IMR-90 (cell line): ENCODE data around the gene ST7. TPM values are rescaled to one million over a fixed set of nuclear protein-coding genes. Genes with fewer than 3 reads are reported as not detected.

Experiments used
- ATAC-seq: fragments of 200-7000 bp; cut with Tn5 transposase; 2 replicates; pipeline ENCODE4 v1.9.1; 2020; ENCODE audit warnings: low read depth, mild to moderate bottlenecking, moderate library complexity
- BruUV-seq: library from RNA; stranded (reverse); fragments of 400-500 nt; replicated peaks from 2 replicates; lab custom pipeline; 2021; lab: Mats Ljungman, UMichigan
- CTCF ChIA-PET: fragments of 300-600 bp; formaldehyde crosslinking; extraction: SDS; loops from one replicate; lab custom pipeline; 2021; ENCODE audit warnings: antibody characterized with exemption; lab: Yijun Ruan, JAX
- POLR2A ChIA-PET: fragments of 300-600 bp; sonication (Branson Sonifier 250); formaldehyde crosslinking; loops from one replicate; lab custom pipeline; 2022; ENCODE audit warnings: antibody characterized with exemption; ENCODE audit not compliant: unreplicated experiment; lab: Charles Lee
- DNase-seq: peaks from one replicate; pipeline ENCODE4 v3.0.0; 2013
- H2AFZ ChIP-seq: replicated peaks from 2 replicates; pipeline ENCODE3; 2013; ENCODE audit warnings: low read length, mild to moderate bottlenecking; ENCODE audit not compliant: poor library complexity
- H2AK5ac ChIP-seq: 2 replicates; pipeline ENCODE4 v1.6.1; 2013; ENCODE audit warnings: low read depth, low read length, inconsistent platforms
- H2AK9ac ChIP-seq: replicated peaks from 2 replicates; pipeline ENCODE3; 2013; ENCODE audit warnings: mild to moderate bottlenecking, low read depth, low read length, moderate library complexity; ENCODE audit not compliant: poor library complexity
- H2BK120ac ChIP-seq: 2 replicates; pipeline ENCODE4 v1.6.1; 2013; ENCODE audit warnings: low read depth, low read length, inconsistent platforms
- H2BK15ac ChIP-seq: 3 replicates; pipeline ENCODE4 v1.6.1; 2013; ENCODE audit warnings: low read depth, low read length, inconsistent platforms
- H2BK20ac ChIP-seq: 2 replicates; pipeline ENCODE4 v1.6.1; 2013; ENCODE audit warnings: low read depth, mild to moderate bottlenecking, inconsistent platforms, low read length, moderate library complexity
- H2BK5ac ChIP-seq: 2 replicates; pipeline ENCODE4 v1.6.1; 2013; ENCODE audit warnings: mild to moderate bottlenecking, low read depth, low read length, inconsistent platforms; ENCODE audit not compliant: poor library complexity, severe bottlenecking
- H3K14ac ChIP-seq: replicated peaks from 2 replicates; pipeline ENCODE4 v1.6.1; 2013; ENCODE audit warnings: low read depth, low read length, inconsistent platforms
- H3K18ac ChIP-seq: 2 replicates; pipeline ENCODE4 v1.6.1; 2013; ENCODE audit warnings: low read depth, low read length, control low read depth
- H3K23ac ChIP-seq: 2 replicates; pipeline ENCODE4 v1.6.1; 2013; ENCODE audit warnings: low read depth, low read length, inconsistent platforms
- H3K27ac ChIP-seq: 2 replicates; pipeline ENCODE4 v1.5.1; 2013; ENCODE audit warnings: mild to moderate bottlenecking, control low read depth, low read length; ENCODE audit not compliant: insufficient read depth
- H3K27me3 ChIP-seq: 2 replicates; pipeline ENCODE4 v1.6.1; 2013; ENCODE audit warnings: low read length; ENCODE audit not compliant: control insufficient read depth, insufficient read depth
- H3K36me3 ChIP-seq: 2 replicates; pipeline ENCODE4 v1.6.1; 2013; ENCODE audit warnings: low read length, mixed read lengths; ENCODE audit not compliant: control insufficient read depth, insufficient read depth
- H3K4ac ChIP-seq: 2 replicates; pipeline ENCODE4 v1.6.1; 2013; ENCODE audit warnings: low read depth, low read length, inconsistent platforms
- H3K4me1 ChIP-seq: 2 replicates; pipeline ENCODE4 v1.6.1; 2013; ENCODE audit warnings: low read length, mixed read lengths; ENCODE audit not compliant: control insufficient read depth, insufficient read depth
- H3K4me2 ChIP-seq: 2 replicates; pipeline ENCODE4 v1.6.1; 2013; ENCODE audit warnings: low read depth, mild to moderate bottlenecking, control low read depth, low read length, moderate library complexity
- H3K4me3 ChIP-seq: 2 replicates; pipeline ENCODE4 v1.5.1; 2013; ENCODE audit warnings: low read depth, mild to moderate bottlenecking, control low read depth, low read length, moderate library complexity; ENCODE audit not compliant: insufficient read depth
- H3K56ac ChIP-seq: 2 replicates; pipeline ENCODE4 v1.6.1; 2013; ENCODE audit warnings: low read length, inconsistent platforms; ENCODE audit not compliant: insufficient read depth; ENCODE audit errors: extremely low read depth
- H3K79me1 ChIP-seq, 2 experiments: 2 replicates each; pipeline ENCODE4 v1.6.1; 2013; ENCODE audit warnings: low read length in 2 of 2, inconsistent platforms in 1 of 2, low read depth in 1 of 2
- H3K9ac ChIP-seq: 2 replicates; pipeline ENCODE4 v1.6.1; 2013; ENCODE audit warnings: low read depth, low read length, control low read depth
- H3K9me1 ChIP-seq: 2 replicates; pipeline ENCODE4 v1.6.1; 2013; ENCODE audit warnings: low read length, inconsistent platforms; ENCODE audit not compliant: insufficient read depth
- H3K9me3 ChIP-seq: 2 replicates; pipeline ENCODE4 v1.6.1; 2013; ENCODE audit warnings: low read length; ENCODE audit not compliant: control insufficient read depth, insufficient read depth
- H4K20me1 ChIP-seq: 2 replicates; pipeline ENCODE4 v1.6.1; 2013; ENCODE audit warnings: low read length, inconsistent platforms; ENCODE audit not compliant: insufficient read depth
- H4K5ac ChIP-seq: 2 replicates; pipeline ENCODE4 v1.6.1; 2013; ENCODE audit warnings: mild to moderate bottlenecking, low read depth, low read length, control low read depth
- H4K8ac ChIP-seq, 2 experiments: 2 replicates each; pipeline ENCODE4 v1.6.1; 2013; ENCODE audit warnings: low read depth in 2 of 2, low read length in 2 of 2, control low read depth in 1 of 2, inconsistent platforms in 1 of 2
- H4K91ac ChIP-seq: 2 replicates; pipeline ENCODE4 v1.6.1; 2013; ENCODE audit warnings: low read depth, low read length, inconsistent platforms; ENCODE audit not compliant: insufficient read depth
- BHLHE40 ChIP-seq: fragments of 150-350 bp; IDR thresholded peaks from 2 replicates; pipeline ENCODE4 v1.6.1; 2016; ENCODE audit warnings: mild to moderate bottlenecking, low read depth, low read length
- CEBPB ChIP-seq: IDR thresholded peaks from 2 replicates; pipeline ENCODE4 v1.6.1; 2012; ENCODE audit warnings: low read depth, low read length, improper control_type of control experiment
- CHD1 ChIP-seq: IDR thresholded peaks from 2 replicates; pipeline ENCODE4 v1.6.1; 2012; ENCODE audit warnings: low read depth, low read length, improper control_type of control experiment
- FOS ChIP-seq: fragments of 150-350 bp; IDR thresholded peaks from 2 replicates; pipeline ENCODE4 v1.6.1; 2016; ENCODE audit warnings: low read depth, low read length
- MAZ ChIP-seq: IDR thresholded peaks from 2 replicates; pipeline ENCODE4 v1.6.1; 2012; ENCODE audit warnings: low read depth, mild to moderate bottlenecking, low read length, improper control_type of control experiment, moderate library complexity, borderline replicate concordance
- MXI1 ChIP-seq: IDR thresholded peaks from 2 replicates; pipeline ENCODE4 v1.6.1; 2012; ENCODE audit warnings: low read depth, mild to moderate bottlenecking, low read length, moderate library complexity, borderline replicate concordance
- NFE2L2 ChIP-seq: fragments of 150-350 bp; IDR thresholded peaks from 2 replicates; pipeline ENCODE4 v1.6.1; 2016; ENCODE audit warnings: low read depth, mild to moderate bottlenecking, low read length
- RAD21 ChIP-seq: IDR thresholded peaks from 2 replicates; pipeline ENCODE4 v1.6.1; 2012; ENCODE audit warnings: low read length, improper control_type of control experiment
- RCOR1 ChIP-seq: IDR thresholded peaks from 2 replicates; pipeline ENCODE4 v1.6.1; 2012; ENCODE audit warnings: mild to moderate bottlenecking, low read length, improper control_type of control experiment; ENCODE audit not compliant: insufficient replicate concordance
- WGBS, 2 experiments: methylation state at CpG; one replicate each; pipeline versions ENCODE4 v1.1.5 to v1.1.7; 2013; ENCODE audit warnings: missing lambda C conversion rate in 2 of 2; ENCODE audit not compliant: insufficient read length in 1 of 2; ENCODE audit errors: extremely low coverage in 2 of 2; 5-methylcytosine and 5-hydroxymethylcytosine counted together
- dilution Hi-C: fragments of 300-500 bp; cut with HindIII; formaldehyde crosslinking; loops from one replicate; pipeline ENCODE4 v1.14.3; 2018; ENCODE audit warnings: low sequenced_read_pairs; ENCODE audit not compliant: unreplicated experiment
- in situ Hi-C: fragments of 300-500 bp; cut with MboI; formaldehyde crosslinking; loops from 3 replicates; pipeline ENCODE4 v1.14.3; 2019; ENCODE audit warnings: low sequenced_read_pairs, inconsistent platforms, mixed read lengths
- intact Hi-C: fragments of 100-400 bp; cut with micrococcal nuclease; formaldehyde crosslinking; loops from 2 replicates; pipeline ENCODE4 v1.10.0; 2022
- polyA plus RNA-seq, 3 experiments: library from polyadenylated mRNA; depleted of rRNA; stranded (reverse); fragments of >200 nt; gene quantifications; 2 replicates each; pipeline ENCODE4 v1.2.3, GENCODE V29; 2012; ENCODE audit warnings: low replicate concordance in 1 of 3
- total RNA-seq: library from RNA; depleted of rRNA; stranded (reverse); fragments of >200 nt; gene quantifications from 2 replicates; pipeline ENCODE4 v1.2.3, GENCODE V29; 2012
- TF ChIP-seq, protein P1 (sequence below): fragments of 150-350 bp; IDR thresholded peaks from 2 replicates; pipeline ENCODE4 v1.6.1; 2017; ENCODE audit warnings: mild to moderate bottlenecking, antibody characterized with exemption, low read length, low read depth
- TF ChIP-seq, protein P2 (sequence below): fragments of 150-350 bp; IDR thresholded peaks from 2 replicates; pipeline ENCODE4 v1.6.1; 2016; ENCODE audit warnings: low read depth, mild to moderate bottlenecking, low read length, moderate library complexity, borderline replicate concordance

ST7 gene
- total and polyA plus RNA-seq, 2 of the 4 experiments (the other 2 are of a cell fraction), result 18.6 to 26.0 TPM

DNA sequence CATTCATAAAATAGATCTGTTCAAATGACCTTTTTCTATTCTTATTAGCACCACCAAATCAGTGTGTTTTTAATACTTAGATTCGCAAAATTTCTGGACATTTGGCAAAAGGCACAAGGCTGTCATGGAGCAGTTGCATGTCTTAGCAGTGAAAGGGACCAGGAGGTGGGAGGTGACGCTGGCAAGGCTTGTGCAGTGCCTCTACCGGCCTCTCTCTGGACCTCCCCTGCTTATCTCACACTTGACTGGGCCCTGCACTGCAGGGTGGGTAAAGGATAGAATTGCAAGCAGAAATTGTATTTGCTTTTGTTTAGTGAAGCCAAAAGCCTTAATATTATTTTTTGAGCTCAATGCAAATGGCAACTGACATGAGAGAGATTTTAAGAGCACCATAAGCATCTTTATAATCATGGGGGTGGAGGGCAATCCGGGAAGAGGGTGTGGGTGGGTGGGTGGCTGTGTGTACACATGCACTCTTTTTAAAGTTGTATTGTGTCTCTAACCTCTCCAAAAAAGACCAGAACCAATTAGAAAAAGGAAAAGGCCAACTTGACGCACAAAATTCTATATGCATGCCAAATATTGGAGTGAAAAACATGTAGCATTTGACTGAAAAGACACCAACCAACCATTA, 263.3 kb downstream of the ST7 start (continued):
- TF ChIP-seq CHD1, result no peak

DNA sequence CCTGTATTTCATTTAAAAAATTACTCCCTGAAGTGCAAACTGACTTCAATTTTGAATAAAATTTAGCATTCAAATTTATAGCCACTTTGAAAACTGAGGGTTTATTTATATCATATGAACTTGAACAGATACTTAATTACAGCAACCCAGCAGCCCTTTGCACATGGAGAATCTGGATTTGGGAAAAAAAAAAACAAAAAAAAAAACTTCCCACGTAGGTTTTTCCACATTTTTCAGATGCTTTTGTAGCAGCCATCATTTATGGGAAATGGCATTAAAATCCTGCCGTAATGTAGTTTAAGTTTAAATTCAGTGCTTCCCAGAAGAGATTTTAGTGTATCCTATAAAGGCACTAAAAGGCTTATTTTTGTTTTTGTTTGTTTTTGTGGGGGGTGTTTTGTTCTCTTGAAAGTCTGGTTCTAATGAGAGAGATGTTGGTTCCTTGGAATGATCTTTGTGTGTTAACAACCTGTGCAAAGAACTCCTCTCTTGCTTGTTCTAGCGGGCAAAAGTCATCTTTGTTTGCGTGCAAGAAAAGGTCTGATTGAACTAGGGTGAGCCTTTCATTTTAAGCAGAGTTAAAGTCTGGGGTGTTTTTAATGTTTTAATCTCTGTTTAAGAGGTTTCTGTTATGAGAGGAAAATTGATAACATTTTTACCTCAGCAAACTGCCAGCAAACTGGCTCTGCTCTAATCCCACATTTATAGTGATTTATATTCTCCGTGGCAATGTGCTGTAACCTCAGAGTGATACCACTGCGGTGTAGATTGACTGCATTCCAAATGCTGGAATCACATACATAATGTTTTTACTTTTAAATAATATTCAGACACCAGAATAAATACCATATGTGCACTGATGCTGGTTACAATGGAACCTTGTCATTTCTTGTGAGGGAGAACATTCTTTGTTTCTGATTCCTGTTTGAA, 264.1 kb downstream of the ST7 start:
- H2AK5ac ChIP-seq, result no peak overlapping the region
- no peaks in the 10 kb centered on the region for H3K79me1 ChIP-seq
- H3K14ac ChIP-seq, result peak overlapping the region; percentile 26; the same call in 1 of the 2 replicates
- H3K4me3 ChIP-seq, result no peak overlapping the region
- no peaks in the 10 kb centered on the region for H3K27me3 ChIP-seq
- H3K27ac ChIP-seq, result peak overlapping the region; percentile 91; the same call in 1 of the 2 replicates
- H2AK9ac ChIP-seq, result no peak overlapping the region
- peak overlapping the region; percentile 84; the same call in 1 of the 2 replicates for H3K4ac ChIP-seq
- H4K8ac ChIP-seq, result peak overlapping the region in 1 of 2 experiments; percentile 86; a peak in 3 of 4 replicates
- DNase-seq (peak; percentile 82), ATAC-seq (peak; percentile 68)
- no CpG with 5 or more reads among the region's 6 CpGs for WGBS, 2 experiments
- H3K36me3 ChIP-seq, result peaks cover 5% of the 10 kb centered on the region; the same call in 1 of the 2 replicates
- no peak overlapping the region for H2BK15ac ChIP-seq
- peak overlapping the region; percentile 94 for H2BK5ac ChIP-seq
- POLR2A ChIA-PET, result interaction anchor here (0.6 kb wide), 1 partner anchor 46 kb away, joined by 3 read pairs; no protein-coding TSS in a partner anchor
- H3K9me1 ChIP-seq, result no peaks in the 10 kb centered on the region; the same call in none of the 2 replicates
- peak overlapping the region; percentile 92 for H3K18ac ChIP-seq
- H2BK20ac ChIP-seq, result peak overlapping the region; percentile 81
- CTCF ChIA-PET, result no interaction called here
- dilution Hi-C loops, result no loop called here
- in situ Hi-C loops, result no loop called here
- intact Hi-C loops, result no loop called here
- peak overlapping the region; percentile 2; the same call in 1 of the 2 replicates for H3K4me2 ChIP-seq
- H2BK120ac ChIP-seq, result peak overlapping the region; percentile 96
- peak overlapping the region; percentile 61; the same call in 1 of the 2 replicates for H3K23ac ChIP-seq
- no peak overlapping the region for H2AFZ ChIP-seq
- H4K20me1 ChIP-seq, result no peaks in the 10 kb centered on the region
- no TSS peak for BruUV-seq
- H3K9me3 ChIP-seq, result no peaks in the 10 kb centered on the region
- H3K56ac ChIP-seq, result peak overlapping the region; percentile 88; the same call in 1 of the 2 replicates
- H3K4me1 ChIP-seq, result peaks cover 14% of the 10 kb centered on the region
- no peak overlapping the region for H3K9ac ChIP-seq
- peak overlapping the region; percentile 93 for H4K5ac ChIP-seq
- peak overlapping the region; percentile 89 for H4K91ac ChIP-seq
- TF ChIP-seq, protein P1, sequence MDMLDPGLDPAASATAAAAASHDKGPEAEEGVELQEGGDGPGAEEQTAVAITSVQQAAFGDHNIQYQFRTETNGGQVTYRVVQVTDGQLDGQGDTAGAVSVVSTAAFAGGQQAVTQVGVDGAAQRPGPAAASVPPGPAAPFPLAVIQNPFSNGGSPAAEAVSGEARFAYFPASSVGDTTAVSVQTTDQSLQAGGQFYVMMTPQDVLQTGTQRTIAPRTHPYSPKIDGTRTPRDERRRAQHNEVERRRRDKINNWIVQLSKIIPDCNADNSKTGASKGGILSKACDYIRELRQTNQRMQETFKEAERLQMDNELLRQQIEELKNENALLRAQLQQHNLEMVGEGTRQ, result no peak
- TF ChIP-seq RAD21, result no peak
- TF ChIP-seq RCOR1, result no peak
- no peak for TF ChIP-seq BHLHE40
- no peak for TF ChIP-seq MXI1
- TF ChIP-seq MAZ, result no peak
- no peak for TF ChIP-seq FOS
- no peak for TF ChIP-seq CEBPB
- TF ChIP-seq, protein P2, sequence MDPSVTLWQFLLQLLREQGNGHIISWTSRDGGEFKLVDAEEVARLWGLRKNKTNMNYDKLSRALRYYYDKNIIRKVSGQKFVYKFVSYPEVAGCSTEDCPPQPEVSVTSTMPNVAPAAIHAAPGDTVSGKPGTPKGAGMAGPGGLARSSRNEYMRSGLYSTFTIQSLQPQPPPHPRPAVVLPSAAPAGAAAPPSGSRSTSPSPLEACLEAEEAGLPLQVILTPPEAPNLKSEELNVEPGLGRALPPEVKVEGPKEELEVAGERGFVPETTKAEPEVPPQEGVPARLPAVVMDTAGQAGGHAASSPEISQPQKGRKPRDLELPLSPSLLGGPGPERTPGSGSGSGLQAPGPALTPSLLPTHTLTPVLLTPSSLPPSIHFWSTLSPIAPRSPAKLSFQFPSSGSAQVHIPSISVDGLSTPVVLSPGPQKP, result no peak
- no peak for TF ChIP-seq NFE2L2
